ENCODE measurements around the gene SOX8. TPM values are rescaled to one million over a fixed set of nuclear protein-coding genes. Genes with fewer than 3 reads are reported as not detected.

SOX8 gene
- total RNA-seq, 1 experiment from 2014 or later, result 1.4 TPM

- Histone ChIP-seq H3K4me1 (ENCODE audit: insufficient read depth, low read length, poor library complexity, severe bottlenecking) (no peaks in the 10 kb centered on the region), H3K4me3 (ENCODE audit: low read depth, low read length, poor library complexity, severe bottlenecking) (no peak overlapping the region), H3K9me3 (ENCODE audit: low read depth, low read length, poor library complexity, severe bottlenecking) (peaks cover 10% of the 10 kb centered on the region), H3K27me3 (replicated peaks; ENCODE audit: insufficient read depth, low read depth, low read length, poor library complexity) (no peaks in the 10 kb centered on the region), H3K27ac (ENCODE audit: low read depth, low read length, poor library complexity, severe bottlenecking) (no peak overlapping the region), H3K36me3 (ENCODE audit: insufficient read depth, low read length, poor library complexity, severe bottlenecking) (peaks cover 6% of the 10 kb centered on the region)
- POLR2A ChIA-PET (ENCODE audit: low non-redundant PET), result no interaction called here
- intact Hi-C loops (cut with micrococcal nuclease; ENCODE audit: unreplicated experiment), result no loop called here
- no TSS peak for BruUV-seq (replicated peaks)
- TF ChIP-seq CTCF (conservative IDR thresholded peaks at IDR 0.05; ENCODE audit: low read depth, low read length), result no peak
- TF ChIP-seq EZH2 (IDR thresholded peaks at IDR 0.05; ENCODE audit: borderline replicate concordance, low read depth, low read length, poor library complexity, severe bottlenecking), result no peak
- no peak for DNase-seq (ENCODE audit: low spot score)
- CTCF ChIA-PET, result no interaction called here
Observed at GRCh38 chr16:937723-938122, 43.8 kb upstream of the SOX8 start.

DNA sequence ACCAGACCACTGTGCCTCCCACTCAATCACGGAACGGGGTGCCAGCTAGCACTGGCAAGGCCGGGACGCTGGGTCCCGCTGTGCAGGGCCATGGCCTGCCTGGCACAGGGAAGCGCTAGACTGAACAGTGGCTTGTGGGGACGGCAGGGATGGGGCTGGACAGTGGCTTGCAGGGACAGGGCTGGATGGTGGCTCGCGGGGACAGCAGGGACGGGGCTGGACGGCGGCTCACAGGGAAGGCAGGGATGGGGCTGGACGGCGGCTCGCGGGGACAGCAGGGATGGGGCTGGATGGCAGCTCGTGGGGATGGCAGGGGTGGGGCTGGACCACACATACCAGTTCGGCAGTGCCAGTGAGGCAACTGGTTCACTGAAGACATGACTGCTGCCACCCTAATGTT lies 43.4 kb upstream of the SOX8 start:
- H3K36me3 ChIP-seq (ENCODE audit: insufficient read depth, low read length, poor library complexity, severe bottlenecking), result peaks cover 3% of the 10 kb centered on the region
- CTCF ChIA-PET, result no interaction called here
- H3K4me1 ChIP-seq (ENCODE audit: insufficient read depth, low read length, poor library complexity, severe bottlenecking), result no peaks in the 10 kb centered on the region
- intact Hi-C loops (cut with micrococcal nuclease; ENCODE audit: unreplicated experiment), result no loop called here
- POLR2A ChIA-PET (ENCODE audit: low non-redundant PET), result no interaction called here
- peaks cover 12% of the 10 kb centered on the region for H3K9me3 ChIP-seq (ENCODE audit: low read depth, low read length, poor library complexity, severe bottlenecking)
- BruUV-seq (replicated peaks), result no TSS peak
- TF ChIP-seq EZH2 (IDR thresholded peaks at IDR 0.05; ENCODE audit: borderline replicate concordance, low read depth, low read length, poor library complexity, severe bottlenecking), result no peak
- no peak for TF ChIP-seq CTCF (conservative IDR thresholded peaks at IDR 0.05; ENCODE audit: low read depth, low read length)
- no peak overlapping the region for H3K4me3 ChIP-seq (ENCODE audit: low read depth, low read length, poor library complexity, severe bottlenecking)
- H3K27me3 ChIP-seq (replicated peaks; ENCODE audit: insufficient read depth, low read depth, low read length, poor library complexity), result no peaks in the 10 kb centered on the region
- no peak overlapping the region for H3K27ac ChIP-seq (ENCODE audit: low read depth, low read length, poor library complexity, severe bottlenecking)
- DNase-seq (ENCODE audit: low spot score), result no peak

- no peaks in the 10 kb centered on the region for H3K36me3 ChIP-seq (ENCODE audit: insufficient read depth, low read length, poor library complexity, severe bottlenecking)
- H3K9me3 ChIP-seq (ENCODE audit: low read depth, low read length, poor library complexity, severe bottlenecking), result peaks cover 12% of the 10 kb centered on the region
- no peaks in the 10 kb centered on the region for H3K27me3 ChIP-seq (replicated peaks; ENCODE audit: insufficient read depth, low read depth, low read length, poor library complexity)
- no TSS peak for BruUV-seq (replicated peaks)
- intact Hi-C loops (cut with micrococcal nuclease; ENCODE audit: unreplicated experiment), result no loop called here
- ChIA-PET POLR2A (ENCODE audit: low non-redundant PET) (no interaction called here), CTCF (no interaction called here)
- TF ChIP-seq EZH2 (IDR thresholded peaks at IDR 0.05; ENCODE audit: borderline replicate concordance, low read depth, low read length, poor library complexity, severe bottlenecking) (no peak), CTCF (conservative IDR thresholded peaks at IDR 0.05; ENCODE audit: low read depth, low read length) (no peak)
- no peaks in the 10 kb centered on the region for H3K4me1 ChIP-seq (ENCODE audit: insufficient read depth, low read length, poor library complexity, severe bottlenecking)
- H3K27ac ChIP-seq (ENCODE audit: low read depth, low read length, poor library complexity, severe bottlenecking), result no peak overlapping the region
- DNase-seq (ENCODE audit: low spot score), result no peak
- no peak overlapping the region for H3K4me3 ChIP-seq (ENCODE audit: low read depth, low read length, poor library complexity, severe bottlenecking)
Observed at GRCh38 chr16:938752-939151, 42.8 kb upstream of the SOX8 start.
